NCI-H146 treated with DMSO at 0.1 percent for 48 hours (cell line): ENCODE measurements around the gene SNX22.

ENCODE experiments used
- DNase-seq: peaks from one replicate; lab custom pipeline; 2025; ENCODE audit not compliant: unreplicated experiment; lab: John Stamatoyannopoulos, UW

Gene SNX22

DNA sequence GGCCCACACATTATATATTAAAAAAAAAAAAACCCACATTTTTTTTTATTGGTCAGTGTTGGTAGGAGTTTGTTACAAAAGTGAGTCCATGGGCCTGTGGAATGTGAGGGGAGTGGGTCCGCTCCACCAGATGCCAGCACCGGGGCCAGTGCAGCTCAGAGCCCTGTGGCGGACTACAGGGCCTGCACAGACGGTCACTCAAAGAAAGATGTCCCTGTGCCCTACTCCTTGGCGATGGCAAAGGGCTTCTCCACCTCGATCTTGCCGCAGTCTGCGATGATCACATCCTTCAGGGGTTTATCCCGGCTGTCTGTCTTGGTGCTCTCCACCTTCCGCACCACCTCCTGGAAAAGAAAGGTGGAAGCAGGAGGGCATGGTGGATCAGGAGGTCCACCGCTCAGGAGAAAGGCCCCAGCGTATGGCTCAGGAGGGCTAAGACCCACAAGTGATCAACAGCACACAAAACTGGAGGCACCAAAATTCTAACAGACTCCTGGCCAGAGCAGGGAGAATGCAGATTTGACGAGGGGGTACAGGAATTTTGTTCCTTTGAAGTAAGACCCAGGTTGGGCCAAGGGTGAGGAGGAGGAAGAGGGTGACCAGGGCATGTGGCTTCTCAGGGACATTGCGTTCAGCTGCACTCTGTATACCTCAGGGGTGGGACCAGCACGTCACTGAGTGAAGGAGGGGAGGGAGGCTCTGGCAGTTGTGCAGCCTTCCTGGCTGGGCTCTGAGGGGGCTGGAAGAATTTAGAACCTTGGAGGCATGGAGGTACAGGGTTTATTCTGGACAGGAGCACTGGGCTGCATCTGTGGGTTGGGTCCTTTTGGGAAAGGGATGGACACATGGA, 4.5 kb downstream of the SNX22 start:
- no peak for DNase-seq

- DNase-seq = no peak
These were observed 5.3 kb downstream of the SNX22 start for GRCh38 chr15:64156652-64157331.

GRCh38 chr15:64157599-64158125, 6.1 kb downstream of the SNX22 start:
- DNase-seq = no peak

GRCh38 chr15:64158363-64159134, 7.0 kb downstream of the SNX22 start:
- no peak for DNase-seq

- DNase-seq = no peak
These were observed 10.4 kb downstream of the SNX22 start for GRCh38 chr15:64161688-64162477.

DNA sequence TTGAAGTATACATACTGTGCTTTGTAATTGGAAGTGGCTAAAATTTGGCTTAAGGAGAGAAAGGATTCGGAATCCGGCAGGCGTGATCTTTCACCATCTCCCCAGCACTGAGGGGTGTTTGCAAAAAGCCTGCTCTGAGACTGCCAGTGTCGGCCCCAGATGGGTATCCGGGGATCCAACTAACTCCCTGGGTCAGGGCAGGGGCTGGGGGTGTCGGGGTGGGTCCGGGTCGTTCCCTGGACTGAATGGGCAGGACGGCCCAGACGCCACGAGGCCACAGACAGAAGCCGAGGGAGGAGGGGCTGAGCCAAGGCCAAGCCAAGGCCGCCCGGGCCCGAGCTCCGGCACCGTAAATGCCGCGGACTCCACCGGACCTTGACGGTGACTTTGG, 10.9 kb downstream of the SNX22 start:
- DNase-seq = no peak

- peak; percentile 75 for DNase-seq
These were observed 11.5 kb downstream of the SNX22 start, which contains the start of gene PPIB for GRCh38 chr15:64162869-64163658. Gene PPIB (minus strand): TSS chr15:64163022. CDS start chr15:64162986, 36 bp downstream.

GRCh38 chr15:64163659-64164362, 12.3 kb downstream of the SNX22 start:
- no peak for DNase-seq

DNA sequence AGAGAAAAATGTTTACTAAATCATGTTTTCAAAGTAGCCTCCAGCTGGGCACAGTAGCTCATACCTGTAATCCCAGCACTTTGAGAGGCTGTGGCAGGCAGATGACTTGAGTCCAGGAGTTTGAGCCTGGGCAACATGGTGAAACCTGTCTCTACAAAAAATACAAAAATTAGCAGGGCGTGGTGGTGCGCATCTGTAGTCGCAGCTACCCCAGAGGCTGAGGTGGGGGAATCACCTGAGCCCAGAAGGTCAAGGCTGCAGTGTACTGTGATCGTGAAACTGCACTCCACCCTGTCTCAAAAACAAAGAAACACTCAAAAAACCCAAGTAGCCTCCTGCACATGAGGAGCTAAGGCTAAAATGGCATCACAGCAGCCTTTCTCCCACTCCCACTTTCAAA, 12.9 kb downstream of the SNX22 start:
- DNase-seq = no peak

DNA sequence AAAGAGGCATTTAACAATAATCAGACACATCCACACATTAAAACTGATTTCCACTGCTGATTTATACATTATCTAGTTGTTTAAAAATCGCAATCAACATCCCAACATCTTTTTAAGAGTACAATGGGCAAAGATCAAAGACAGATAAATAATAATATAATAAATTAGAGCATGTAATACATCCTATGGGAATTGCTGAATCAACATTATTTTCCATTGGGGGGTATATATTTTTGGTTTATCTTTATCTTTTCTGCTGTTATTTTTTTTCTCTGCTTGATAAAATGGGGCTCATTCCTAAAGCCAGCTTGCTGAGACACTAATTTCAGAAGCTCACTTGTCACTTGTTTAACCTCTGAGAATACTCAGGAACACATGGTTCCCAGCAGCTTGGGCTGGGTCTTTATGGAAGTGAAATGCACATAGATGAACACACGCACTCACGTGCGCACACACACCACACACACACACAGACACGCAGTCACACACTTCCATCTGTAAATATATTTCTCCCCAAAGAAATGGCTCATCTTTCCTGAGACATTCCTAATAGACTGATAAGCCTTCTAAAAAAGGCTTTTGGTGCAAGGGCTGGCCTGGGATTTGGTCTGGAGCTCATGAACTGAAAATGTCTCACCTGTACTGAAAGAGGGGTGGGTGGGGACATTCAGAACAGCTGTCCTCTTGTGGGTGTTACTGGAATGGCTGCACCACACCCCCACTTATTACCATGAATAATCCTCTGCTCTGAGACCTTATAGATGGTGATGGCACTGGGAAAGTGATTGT, 14.8 kb downstream of the SNX22 start:
- no peak for DNase-seq

GRCh38 chr15:64180235-64180824, 28.8 kb downstream of the SNX22 start:
- DNase-seq = no peak

DNA sequence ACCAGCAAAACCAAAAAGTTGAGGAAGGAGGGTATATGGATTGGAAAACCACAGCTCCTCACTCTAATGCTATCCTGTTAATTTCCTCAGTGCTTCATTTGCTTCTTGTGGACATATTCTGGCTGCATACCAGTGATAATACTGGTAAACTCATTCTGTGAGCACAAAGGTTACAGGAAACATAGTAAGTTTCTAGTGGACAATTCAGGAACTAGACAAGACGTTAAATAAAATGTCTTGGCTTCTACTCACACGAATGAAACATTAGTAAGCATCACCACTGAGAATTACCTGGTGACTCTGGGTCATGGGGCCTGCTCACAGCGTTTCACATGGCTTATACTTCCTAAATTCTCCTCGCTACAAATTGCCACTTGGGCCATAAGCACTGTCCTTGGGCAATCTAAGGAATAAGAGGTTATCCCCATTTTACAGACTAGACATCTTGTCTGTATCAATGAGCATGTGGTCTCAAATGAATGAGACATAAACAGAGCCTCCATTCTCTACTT, 31.4 kb downstream of the SNX22 start:
- DNase-seq = no peak

DNA sequence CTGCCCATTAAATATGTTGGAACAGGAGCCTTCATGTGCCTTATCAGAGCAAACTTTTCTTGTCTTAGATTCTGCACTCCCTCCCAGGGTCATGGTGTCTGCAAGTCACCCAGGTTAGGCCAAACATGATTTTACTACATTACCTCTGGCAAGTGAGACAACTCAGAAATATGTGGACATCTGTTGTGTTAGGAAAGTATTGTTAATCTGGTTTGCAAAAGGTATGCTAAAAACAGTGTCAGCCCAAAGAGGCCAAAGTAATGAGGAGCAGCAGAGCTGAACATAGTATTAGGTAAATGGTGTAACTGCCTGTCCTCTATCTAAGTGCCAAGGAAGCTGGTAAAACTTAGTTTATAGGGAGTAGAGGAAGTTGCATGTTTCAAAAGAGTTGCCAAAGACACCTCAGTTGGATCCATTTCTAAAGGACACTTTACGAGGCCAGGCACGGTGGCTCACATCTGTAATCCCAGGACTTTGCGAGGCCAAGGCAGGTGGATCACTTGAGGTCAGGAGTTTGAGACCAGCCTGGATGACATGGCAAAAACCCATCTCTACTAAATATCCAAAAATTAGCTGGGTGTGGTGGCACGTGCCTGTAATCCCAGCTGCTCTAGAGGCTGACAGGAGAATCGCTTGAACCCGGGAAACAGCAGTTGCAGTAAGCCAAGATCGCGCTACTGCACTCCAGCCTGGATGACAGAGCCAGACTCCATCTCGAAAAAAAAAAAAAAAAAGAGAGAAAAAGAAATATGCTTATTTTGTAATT, 33.8 kb downstream of the SNX22 start:
- no peak for DNase-seq

DNA sequence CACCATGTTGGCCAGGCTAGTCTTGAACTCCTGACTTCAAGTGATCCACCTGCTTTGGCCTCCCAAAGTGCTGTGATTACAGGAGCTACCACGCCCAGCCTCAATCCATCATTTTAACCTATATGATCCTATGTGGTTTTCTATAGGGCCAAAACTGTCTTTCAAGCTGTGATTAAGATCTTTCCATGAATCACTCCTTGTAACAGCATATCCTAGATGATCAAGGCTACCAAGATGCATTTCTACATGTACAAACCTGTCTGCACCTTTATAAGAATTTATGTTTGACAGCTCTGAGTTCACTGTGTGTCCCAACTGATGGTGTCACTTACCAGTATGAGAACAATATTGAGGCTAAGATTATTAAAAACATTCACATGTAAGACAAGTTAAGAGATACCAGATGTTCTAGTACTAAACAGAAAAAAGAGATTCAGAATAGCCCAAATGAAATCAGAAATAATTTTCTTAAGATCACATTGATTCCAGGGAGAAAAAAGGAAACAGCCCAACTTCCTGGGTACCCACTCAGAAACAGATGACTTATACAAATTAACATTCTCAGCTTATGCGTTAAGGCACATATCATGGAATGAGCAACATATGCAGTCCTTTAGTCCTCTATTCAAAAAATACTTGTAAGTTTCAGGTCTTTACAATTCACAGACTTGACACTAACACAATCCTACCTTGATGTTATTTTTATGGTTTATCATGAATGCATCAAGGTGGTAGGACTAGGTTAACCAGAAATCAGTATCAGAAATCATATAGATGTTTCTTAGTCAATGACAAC, 36.1 kb downstream of the SNX22 start:
- DNase-seq = no peak

DNA sequence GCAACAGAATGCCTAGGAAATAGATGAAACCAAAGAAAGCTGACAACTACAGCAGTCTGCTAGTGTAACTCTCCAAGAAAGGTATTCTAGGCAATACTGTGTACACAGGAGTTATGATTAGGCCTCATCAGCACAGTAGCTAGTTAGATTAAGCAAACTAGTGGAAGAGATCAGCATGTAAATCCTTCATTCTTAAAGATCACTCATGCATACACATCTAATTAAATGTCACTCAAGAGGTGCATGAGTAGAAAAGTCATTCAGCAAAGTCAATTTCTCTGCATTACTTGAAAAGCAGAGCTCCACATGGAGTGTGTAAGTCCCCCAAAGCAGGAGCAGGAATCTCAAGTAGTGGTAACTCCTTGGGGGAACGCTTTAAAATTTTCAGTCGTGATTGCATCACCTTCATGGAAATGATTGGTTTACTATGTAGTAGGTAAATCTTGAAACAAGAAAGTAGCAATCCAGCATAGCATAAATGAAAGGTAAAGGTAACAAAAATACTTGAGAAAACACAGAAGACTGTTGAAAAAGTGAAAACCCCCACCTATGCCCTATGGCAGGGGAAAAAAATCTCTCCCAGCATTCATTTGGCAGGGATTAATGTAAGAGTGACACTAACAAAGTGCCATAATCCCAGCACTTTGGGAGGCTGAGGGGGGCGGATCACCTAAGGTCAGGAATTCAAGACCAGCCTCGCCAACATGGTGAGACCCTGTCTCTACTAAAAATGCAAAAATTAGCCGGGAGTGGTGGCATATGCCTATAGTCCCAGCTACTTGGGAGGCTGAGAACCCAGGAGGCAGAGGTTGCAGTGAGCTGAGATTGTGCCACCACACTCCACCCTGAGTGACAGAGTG, 40.7 kb downstream of the SNX22 start:
- DNase-seq = no peak
